Measurements from ENCODE around the gene RSU1. TPM values are rescaled to one million over a fixed set of nuclear protein-coding genes. Genes with fewer than 3 reads are reported as not detected.

The RSU1 gene
- total RNA-seq, 2 experiments from 2014 or later = 69.5 to 72.7 TPM

DNA sequence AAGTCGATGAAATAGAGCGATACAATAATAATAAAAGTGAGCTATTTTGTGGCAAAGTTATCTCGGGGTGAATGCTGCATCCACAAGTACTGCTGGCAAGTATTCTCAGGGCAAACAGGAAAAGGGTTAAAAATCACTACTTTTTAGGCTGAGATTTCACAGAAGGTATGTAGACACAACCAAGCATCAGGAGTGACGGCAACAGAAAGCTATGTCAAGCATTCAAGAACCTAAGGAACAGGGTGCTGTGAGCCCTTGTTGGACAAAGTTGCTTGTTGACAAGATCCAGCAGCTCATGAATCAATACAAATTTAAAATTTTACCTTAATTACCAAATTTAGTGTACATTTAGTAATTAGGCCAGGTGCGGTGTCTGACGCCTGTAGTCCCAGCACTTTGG, 254.3 kb downstream of the RSU1 start:
- peaks cover 4% of the 10 kb centered on the region for H3K9me3 Mint-ChIP-seq
- no peak for ATAC-seq (ENCODE audit: low read depth)

GRCh38 chr10:16559236-16559773, 257.9 kb downstream of the RSU1 start:
- POLR2A ChIA-PET = no interaction called here
- H3K9me3 Mint-ChIP-seq = peaks cover 4% of the 10 kb centered on the region
- H3K27ac Mint-ChIP-seq = no peak overlapping the region
- peaks cover 2% of the 10 kb centered on the region for H3K27me3 Mint-ChIP-seq
- no peak overlapping the region for H3K4me3 Mint-ChIP-seq
- ATAC-seq (ENCODE audit: low read depth) = no peak
- H3K4me1 Mint-ChIP-seq = no peaks in the 10 kb centered on the region
- no peak for DNase-seq
- no peaks in the 10 kb centered on the region for H3K36me3 Mint-ChIP-seq

More for the DNA sequence above, 254.3 kb downstream of the RSU1 start:
- DNase-seq = no peak
- no peak overlapping the region for H3K27ac Mint-ChIP-seq
- peaks cover 3% of the 10 kb centered on the region for H3K4me1 Mint-ChIP-seq
- H3K4me3 Mint-ChIP-seq = no peak overlapping the region
- POLR2A ChIA-PET = no interaction called here
- no peaks in the 10 kb centered on the region for H3K27me3 Mint-ChIP-seq
- no peaks in the 10 kb centered on the region for H3K36me3 Mint-ChIP-seq

DNA sequence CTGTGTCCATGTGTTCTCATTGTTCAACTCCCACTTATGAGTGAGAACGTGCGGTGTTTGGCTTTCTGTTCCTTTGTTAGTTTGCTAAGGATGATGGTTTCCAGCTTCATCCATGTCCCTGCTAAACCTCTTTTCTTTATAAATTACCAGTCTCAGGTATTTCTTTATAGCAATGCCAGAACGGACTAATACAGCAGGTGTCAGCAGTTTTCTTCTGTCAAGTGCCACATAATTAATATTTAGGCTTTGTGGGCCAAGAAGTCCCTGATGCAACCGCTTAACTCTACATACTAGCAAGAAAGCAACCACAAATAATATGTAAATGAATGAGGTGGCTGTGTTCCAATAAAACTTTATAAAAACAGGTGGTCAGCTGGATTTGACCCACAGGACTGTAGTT, 269.3 kb downstream of the RSU1 start:
- no peak overlapping the region for H3K4me3 Mint-ChIP-seq
- H3K4me1 Mint-ChIP-seq = peaks cover 4% of the 10 kb centered on the region
- no peak for DNase-seq
- no peaks in the 10 kb centered on the region for H3K9me3 Mint-ChIP-seq
- no peak overlapping the region for H3K27ac Mint-ChIP-seq
- no peak for ATAC-seq (ENCODE audit: low read depth)
- peaks cover 10% of the 10 kb centered on the region for H3K27me3 Mint-ChIP-seq
- no peaks in the 10 kb centered on the region for H3K36me3 Mint-ChIP-seq
- POLR2A ChIA-PET = no interaction called here

- Mint-ChIP-seq H3K4me3 (no peak overlapping the region), H3K27ac (no peak overlapping the region), H3K27me3 (peaks cover 10% of the 10 kb centered on the region), H3K36me3 (no peaks in the 10 kb centered on the region), H3K4me1 (peaks cover 4% of the 10 kb centered on the region), H3K9me3 (no peaks in the 10 kb centered on the region)
- DNase-seq (no peak), ATAC-seq (ENCODE audit: low read depth) (no peak)
- POLR2A ChIA-PET = no interaction called here
These were observed 272.0 kb downstream of the RSU1 start for GRCh38 chr10:16545116-16545736.

- Mint-ChIP-seq H3K4me1 (peaks cover 4% of the 10 kb centered on the region), H3K9me3 (no peaks in the 10 kb centered on the region), H3K4me3 (no peak overlapping the region), H3K36me3 (no peaks in the 10 kb centered on the region), H3K27me3 (peaks cover 11% of the 10 kb centered on the region), H3K27ac (no peak overlapping the region)
- ATAC-seq (ENCODE audit: low read depth) (no peak), DNase-seq (no peak)
- POLR2A ChIA-PET = no interaction called here
These were observed 272.6 kb downstream of the RSU1 start for GRCh38 chr10:16544591-16544990.

DNA sequence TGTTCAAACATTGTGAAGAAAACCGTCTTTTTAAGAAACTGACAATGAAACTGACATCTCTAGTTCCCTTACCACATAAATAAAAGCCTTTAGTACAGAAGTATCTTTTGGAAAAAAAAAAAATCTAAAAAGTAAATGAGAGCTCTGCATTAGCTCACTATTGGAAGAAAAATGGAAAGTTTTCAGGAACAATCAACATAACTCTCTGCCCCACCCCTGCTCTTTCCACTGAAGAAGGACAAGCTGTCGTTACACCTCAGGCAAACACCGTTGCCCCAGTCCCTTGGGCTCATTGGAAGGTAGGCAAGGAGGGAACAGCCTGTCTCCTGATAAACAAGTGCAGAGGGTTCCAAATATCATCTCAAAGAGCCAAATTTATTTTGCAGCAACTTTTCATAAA, 273.1 kb downstream of the RSU1 start:
- Mint-ChIP-seq H3K36me3 (no peaks in the 10 kb centered on the region), H3K27me3 (peaks cover 13% of the 10 kb centered on the region), H3K27ac (no peak overlapping the region), H3K9me3 (no peaks in the 10 kb centered on the region), H3K4me3 (no peak overlapping the region), H3K4me1 (peaks cover 4% of the 10 kb centered on the region)
- POLR2A ChIA-PET = no interaction called here
- DNase-seq (no peak), ATAC-seq (ENCODE audit: low read depth) (no peak)
